NK-92 (cell line): ENCODE data around the gene HOXA5.

Source experiments
- DNase-seq: peaks from one replicate; lab custom pipeline; 2025; ENCODE audit not compliant: unreplicated experiment; lab: John Stamatoyannopoulos, UW

The HOXA5 gene

GRCh38 chr7:27137640-27138315 is 5.7 kb downstream of the HOXA5 start:
- no peak for DNase-seq

- DNase-seq = no peak
These were observed 9.1 kb downstream of the HOXA5 start for GRCh38 chr7:27134392-27134791.

DNA sequence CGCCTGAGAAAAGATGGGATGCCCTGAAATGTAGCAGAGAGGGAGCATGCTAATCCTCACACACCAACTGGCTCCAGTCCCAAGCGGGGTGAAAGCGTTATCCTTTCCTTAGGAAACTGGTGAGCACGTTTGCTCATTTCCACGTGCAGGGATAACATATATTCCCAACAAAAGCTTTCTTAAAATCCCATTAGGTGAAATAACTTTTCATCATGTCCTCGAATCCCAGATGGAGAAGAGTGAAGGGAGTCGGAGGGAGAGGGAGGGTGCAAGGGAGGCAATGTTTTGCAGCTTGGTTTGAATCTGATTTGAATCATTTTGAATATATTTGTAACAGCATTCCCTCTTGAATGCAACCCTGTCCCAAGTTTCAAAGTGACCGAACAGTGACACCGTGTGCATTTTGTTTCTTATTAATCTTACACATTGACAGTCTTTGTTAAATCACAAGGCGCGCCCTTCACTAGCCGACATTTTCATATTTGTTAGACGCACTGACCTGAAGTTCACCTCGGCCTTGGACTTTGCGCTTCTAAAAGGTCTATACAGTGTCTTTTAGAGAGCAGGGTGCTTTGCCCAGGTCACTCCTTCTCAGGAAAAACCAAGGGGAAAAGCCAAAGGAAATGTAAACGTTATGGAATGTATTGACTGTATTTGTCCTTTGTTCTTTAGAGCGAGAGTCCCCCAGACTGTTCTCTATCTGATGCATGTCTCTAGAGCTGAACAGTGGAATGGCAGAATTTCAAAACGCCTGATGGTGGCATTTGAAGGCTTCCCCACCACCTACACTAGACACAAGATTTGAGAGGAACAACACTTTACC is 9.9 kb downstream of the HOXA5 start:
- DNase-seq = no peak

GRCh38 chr7:27132978-27133377 is 10.5 kb downstream of the HOXA5 start:
- DNase-seq = no peak

DNA sequence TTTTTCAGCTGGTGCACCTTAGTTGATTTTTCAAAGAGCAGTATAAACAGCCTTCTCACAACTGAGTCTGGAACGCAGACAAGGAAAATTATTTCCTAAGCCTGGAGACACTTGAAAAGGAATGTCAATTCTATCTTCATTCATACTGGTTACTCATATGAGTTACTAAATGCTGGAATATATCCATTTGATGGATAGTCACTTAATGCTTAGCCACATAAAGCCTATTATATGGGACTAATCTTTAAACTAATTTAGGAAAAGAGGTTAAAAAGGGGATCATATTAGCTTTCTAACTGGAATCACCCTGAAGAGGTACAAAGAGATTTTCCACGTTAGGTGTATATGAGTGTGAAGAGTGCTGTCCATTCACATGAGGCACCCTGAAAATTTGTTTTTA is 11.3 kb downstream of the HOXA5 start:
- DNase-seq = no peak

DNA sequence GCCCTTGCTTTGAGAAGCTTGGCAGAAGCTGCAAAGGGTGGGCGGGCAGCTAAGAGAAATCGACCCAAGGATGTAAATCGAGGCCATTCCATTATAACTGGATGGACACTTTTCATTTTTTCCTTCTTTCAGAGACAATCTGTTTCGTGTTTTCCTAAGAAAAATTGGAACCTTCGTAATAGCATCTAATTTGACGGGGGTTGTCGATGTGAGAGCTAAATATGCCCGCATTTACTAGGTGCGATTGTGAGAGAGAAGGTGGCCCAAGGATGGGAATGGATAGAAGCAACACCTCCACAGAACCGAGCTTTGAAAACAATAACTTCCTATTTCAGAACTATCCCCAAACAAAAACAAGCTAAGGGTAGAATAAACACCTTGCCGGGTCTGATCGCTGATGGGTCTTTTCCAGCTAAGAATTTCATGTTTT is 12.1 kb downstream of the HOXA5 start:
- no peak for DNase-seq

DNA sequence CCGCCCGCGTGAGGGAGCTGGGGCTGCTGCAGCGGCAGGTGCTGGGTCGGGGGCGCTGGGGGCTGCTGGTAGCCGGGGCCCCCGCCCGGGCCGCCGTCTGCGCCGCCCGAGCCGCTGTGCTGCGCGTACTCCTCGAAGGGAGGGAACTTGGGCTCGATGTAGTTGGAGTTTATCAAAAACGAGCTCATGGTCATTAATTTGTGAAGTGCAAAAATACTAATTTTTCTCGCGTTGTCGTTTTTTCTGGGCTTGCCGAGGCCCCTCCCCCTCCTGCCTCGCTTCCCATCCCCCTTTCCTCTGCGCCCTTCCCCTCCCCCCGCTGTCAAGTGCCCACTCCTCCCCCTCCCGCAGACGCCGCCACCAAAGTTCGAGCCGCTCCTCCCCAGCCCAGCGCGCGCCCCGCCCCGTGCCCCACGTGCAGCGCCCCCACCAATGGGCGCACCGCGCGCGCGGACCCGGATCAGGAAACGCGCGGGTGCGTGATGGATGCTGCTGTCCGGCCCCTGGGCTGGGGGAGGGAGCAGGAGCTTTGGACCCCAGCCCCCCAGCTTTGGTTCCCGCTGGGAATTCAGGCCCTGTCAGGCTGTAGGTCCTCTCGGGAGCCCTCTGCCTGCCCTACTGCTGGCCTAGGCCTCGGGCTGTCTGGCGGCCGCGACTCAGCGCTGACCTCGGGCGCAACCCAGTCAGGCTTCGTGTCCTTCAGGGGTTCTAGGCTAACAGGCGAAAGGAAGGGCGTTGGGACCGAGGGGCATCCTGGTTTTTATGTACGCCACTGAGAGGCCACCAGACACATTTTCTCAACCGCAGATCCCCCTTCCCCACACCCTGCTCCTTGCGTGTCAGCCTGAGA is 12.7 kb downstream of the HOXA5 start, which contains the start of gene HOXA4:
Gene HOXA4, minus strand, starts transcription at position 218 of the 850 bp plus-strand sequence. Its CDS starts 24 bp downstream, at position 194.
- no peak for DNase-seq

DNA sequence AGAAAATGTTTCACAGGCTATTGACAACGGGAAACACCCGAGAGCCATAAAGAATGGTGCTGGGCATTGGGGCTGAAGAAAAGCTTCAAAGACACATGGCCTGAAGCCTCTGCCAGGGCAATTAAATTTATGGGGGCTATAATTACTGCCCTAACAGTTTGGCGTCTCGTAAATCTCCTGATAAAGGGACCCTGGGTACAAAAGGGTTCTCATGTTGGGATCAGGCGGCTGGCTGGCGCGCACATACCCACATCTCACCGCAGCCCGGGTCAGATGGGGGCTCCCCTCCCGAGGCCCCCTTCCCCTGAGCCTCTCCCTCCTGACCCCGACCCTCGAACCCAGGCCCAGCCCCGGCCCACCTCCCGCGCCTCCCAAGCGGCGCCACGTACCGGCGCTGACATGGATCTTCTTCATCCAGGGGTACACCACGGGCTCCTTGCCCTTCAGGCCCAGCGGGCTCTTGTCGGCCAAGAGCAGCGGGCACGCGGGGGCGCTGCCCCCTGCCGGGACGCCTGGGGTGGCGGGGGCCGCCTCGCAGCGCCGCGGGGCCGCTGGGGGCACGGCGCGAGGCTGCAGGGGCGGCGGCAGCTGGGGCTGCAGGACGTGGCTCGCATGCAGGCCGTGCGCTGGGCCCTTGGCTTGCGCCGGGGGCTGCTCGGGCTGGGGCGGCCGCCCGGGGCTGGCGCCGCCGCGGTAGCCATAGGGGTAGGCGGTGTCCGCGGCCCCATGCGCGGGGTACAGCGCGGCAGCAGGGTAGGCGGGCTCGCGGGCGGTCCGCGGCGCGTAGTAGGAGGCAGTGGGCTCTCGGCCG is 13.5 kb downstream of the HOXA5 start:
- DNase-seq = no peak

DNA sequence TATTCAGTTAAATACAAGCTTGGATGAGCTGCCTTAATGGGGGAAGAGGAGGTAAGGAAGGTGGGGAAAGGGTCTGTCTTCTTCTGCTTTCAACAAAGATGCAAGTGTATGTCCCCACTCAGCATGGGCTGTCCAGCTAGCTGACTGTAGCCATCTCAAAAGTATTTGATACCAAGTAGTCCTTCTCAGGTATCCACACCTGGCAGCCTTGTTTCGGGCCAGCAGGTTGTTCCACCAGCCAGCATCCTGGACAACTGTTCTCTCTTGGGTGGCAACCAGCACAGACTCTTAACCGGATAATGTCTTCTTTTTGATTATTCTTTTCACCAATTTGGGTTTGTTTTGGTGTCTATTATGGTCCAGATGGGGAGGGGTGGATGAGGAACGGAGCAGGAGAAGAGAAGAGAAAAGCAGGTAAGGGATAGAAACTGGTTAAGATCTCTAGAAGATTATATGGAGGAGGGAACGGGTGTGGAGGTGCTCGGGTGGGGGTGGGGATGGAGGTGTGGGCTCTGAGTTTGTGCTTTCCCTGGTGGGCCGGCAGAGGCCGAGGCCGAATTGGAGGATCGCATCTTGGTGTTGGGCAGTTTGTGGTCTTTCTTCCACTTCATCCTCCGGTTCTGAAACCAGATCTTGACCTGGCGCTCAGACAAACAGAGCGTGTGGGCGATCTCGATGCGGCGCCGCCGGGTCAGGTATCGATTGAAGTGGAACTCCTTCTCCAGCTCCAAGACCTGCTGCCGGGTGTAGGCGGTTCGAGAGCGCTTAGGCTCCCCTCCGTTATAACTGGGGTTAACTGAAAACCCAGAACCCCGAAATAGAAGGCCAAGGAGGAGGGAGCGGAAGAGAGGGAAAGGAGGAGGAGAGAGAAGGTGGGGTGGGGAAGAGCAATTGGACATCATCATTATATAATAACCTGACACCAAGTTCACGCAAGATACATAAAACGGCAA is 14.4 kb downstream of the HOXA5 start:
- no peak for DNase-seq

DNA sequence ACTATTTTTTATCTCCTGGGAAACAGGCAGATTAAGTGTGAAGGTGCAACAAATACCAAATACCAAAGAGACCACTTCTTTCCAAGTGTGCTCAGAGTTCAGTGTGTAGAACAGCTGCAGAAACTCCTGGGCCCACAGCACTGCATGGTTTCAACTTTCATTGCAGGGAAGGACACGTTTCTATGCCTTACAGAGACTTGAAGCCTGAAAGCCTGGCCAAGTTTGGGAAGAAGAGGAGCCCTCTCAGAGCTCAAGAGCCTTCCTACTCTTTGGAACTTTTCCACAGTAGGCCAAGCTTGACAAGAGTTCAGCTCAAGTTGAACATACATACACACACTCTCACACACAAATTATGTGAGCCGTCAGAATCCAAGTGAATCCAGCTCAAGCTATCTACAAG is 15.4 kb downstream of the HOXA5 start:
- no peak for DNase-seq

DNA sequence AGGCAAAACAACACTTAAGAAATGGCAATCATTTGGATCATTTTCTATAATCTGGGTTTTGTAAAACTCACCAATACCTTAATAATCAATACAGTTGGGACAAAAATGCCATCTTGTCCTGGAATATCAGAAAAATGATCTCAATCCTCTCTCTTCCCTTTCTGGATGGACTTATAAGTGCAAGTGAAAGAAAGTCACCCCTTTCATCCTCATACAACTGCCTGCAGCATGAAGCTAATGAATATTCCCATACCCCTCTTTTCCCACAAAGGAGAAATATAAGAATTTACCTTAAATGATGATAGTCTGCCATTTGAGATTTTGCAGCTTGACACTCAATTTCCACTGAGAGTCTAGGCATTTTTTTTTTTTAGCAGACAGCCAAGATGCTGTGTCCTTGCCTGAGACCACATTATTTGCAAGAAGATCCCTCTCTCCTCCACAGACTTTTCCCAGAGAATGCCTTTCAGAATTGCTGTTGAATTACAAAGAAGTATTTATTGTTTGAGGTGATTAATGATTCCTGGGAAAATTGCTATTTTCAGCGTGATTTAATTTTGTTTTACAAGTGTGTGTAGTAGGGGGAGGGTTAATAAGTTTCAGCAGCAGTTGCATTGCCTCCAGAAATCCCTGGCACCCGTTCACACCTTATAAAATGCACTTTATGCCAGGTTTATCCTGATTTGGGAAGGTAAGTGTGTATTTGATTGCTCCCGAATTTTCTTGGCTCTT is 16.7 kb downstream of the HOXA5 start:
- no peak for DNase-seq

GRCh38 chr7:27125986-27126394 is 17.5 kb downstream of the HOXA5 start:
- DNase-seq = no peak

DNA sequence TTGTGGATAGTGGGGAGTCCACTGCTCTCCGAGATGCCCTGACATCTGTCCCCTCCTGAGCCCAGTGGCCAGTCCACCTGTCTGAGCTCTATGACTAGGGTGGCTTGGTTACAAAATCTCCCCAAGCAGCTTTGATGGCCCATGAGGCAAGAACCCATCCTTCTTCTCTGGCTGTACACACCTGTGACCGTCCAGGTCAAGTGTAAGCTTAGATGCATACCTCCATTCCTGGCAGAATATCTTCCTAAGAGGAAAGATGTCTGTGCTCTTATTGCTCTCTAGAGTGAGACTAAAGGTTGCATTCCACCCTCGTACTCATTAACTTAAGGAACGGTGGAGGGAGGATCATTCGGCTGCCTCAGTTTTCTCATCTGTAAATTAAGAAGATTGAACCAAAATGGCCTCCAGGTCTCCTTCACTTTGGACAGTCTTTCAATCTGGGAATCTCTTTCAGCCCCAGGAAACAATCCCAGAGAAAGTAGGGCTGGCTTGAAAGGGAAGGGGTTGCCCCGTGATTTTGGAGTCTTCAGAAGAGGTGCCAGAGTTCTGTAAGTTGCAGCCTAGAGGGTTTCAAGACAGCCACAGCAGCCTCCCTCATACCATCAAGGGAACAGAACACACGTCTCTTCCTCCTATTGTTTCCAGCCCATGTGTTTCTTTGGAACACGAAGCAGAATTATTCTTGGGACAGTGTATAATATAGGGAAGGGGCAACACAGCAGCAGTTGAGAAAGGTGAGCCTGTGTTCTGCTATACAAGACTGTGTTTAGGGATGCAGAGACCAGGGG is 18.4 kb downstream of the HOXA5 start:
- DNase-seq = no peak

DNA sequence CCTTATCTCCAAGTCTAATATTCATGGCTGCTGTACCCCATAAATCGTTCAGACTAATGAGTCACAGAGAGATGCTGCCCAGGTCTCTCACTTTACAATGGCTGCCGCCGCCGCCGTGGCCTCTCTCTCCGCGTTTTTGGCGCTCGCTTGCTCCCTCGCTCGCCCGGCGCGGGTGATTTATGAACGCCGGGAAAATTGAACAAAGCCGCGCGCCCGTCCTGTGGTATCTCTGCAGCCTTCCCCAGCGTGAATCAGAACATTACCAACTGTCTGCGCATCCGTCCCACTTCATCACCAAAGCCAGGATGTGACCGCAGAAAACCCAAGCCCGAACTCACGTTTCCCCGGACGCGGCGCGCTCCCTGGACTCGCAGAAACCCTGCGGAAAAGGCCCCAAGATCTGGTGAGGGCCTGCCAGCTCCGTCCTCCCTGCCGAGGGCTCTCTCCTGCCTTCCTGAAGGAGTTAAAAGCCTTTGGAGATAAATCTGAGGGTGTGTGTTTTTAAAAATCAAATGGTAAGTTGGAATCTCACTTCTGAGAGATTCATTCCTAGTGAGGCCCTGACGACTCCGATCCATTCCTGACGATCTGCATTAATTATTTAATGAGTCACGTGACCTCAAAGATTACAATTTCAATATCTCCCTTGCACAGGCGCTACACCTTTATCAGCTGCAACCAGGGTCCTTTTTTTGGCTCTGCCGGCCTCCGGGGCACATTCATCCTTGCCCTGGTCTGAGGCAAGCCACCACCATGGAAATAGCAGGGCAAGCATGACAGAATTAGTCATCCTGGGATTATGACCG is 19.2 kb downstream of the HOXA5 start:
- no peak for DNase-seq

GRCh38 chr7:27123477-27124053 is 19.9 kb downstream of the HOXA5 start:
- no peak for DNase-seq

- no peak for DNase-seq
These were observed 20.4 kb downstream of the HOXA5 start for GRCh38 chr7:27123007-27123476.
